H1 (cell line): ENCODE results near the gene CBR3. TPM values are rescaled to one million over a fixed set of nuclear protein-coding genes. Genes with fewer than 3 reads are reported as not detected.

Experiments
- CTCF ChIA-PET: fragments of 300-600 bp; sonication (Branson Sonifier 250); formaldehyde crosslinking; loops from one replicate; lab custom pipeline; 2021; ENCODE audit not compliant: partially characterized antibody; lab: Charles Lee
- POLR2A ChIA-PET: fragments of 300-600 bp; sonication (Branson Sonifier 250); formaldehyde crosslinking; loops from one replicate; lab custom pipeline; 2021; ENCODE audit warnings: inconsistent platforms; ENCODE audit not compliant: partially characterized antibody; lab: Charles Lee
- DNase-seq, 2 experiments: peaks; one replicate each; pipeline versions ENCODE4 v3.0.0 to v3.0.0-alpha.2; 2010 to 2022; ENCODE audit warnings: low spot score in 2 of 2, low read depth in 1 of 2, mixed read lengths in 1 of 2
- FAIRE-seq: peaks from 2 replicates; lab custom pipeline; 2011; peaks lifted over from hg19 to GRCh38; lab: Jason Lieb, UNC
- H2AFZ ChIP-seq: 2 replicates; pipeline ENCODE4 v1.8.1; 2012; ENCODE audit warnings: low read length, inconsistent platforms
- H2AK5ac ChIP-seq: 2 replicates; pipeline ENCODE4 v1.6.1; 2013; ENCODE audit warnings: low read depth, low read length
- H2BK120ac ChIP-seq: replicated peaks from 2 replicates; pipeline ENCODE3; 2013; ENCODE audit warnings: low read depth, low read length, inconsistent platforms
- H2BK12ac ChIP-seq: 2 replicates; pipeline ENCODE4 v1.6.1; 2013; ENCODE audit warnings: low read depth, low read length
- H2BK15ac ChIP-seq: 2 replicates; pipeline ENCODE4 v1.6.1; 2013; ENCODE audit warnings: low read length
- H2BK20ac ChIP-seq: 2 replicates; pipeline ENCODE4 v1.6.1; 2013; ENCODE audit warnings: low read length
- H2BK5ac ChIP-seq: 2 replicates; pipeline ENCODE4 v1.6.1; 2013; ENCODE audit warnings: low read depth, low read length
- H3K14ac ChIP-seq: 2 replicates; pipeline ENCODE4 v1.6.1; 2013; ENCODE audit warnings: inconsistent platforms; ENCODE audit not compliant: insufficient read length
- H3K18ac ChIP-seq: 2 replicates; pipeline ENCODE4 v1.6.1; 2013; ENCODE audit warnings: low read length; ENCODE audit errors: extremely low read depth
- H3K23ac ChIP-seq: 2 replicates; pipeline ENCODE4 v1.6.1; 2013; ENCODE audit warnings: inconsistent platforms; ENCODE audit not compliant: insufficient read length
- H3K23me2 ChIP-seq: 2 replicates; pipeline ENCODE4 v1.6.1; 2013; ENCODE audit warnings: low read depth, low read length
- H3K27ac ChIP-seq: 2 replicates; pipeline ENCODE4 v1.6.1; 2011; ENCODE audit warnings: low read depth, low read length, inconsistent platforms
- H3K27me3 ChIP-seq, 4 experiments: replicated peaks in 1 of 4; 1 replicate in 1 of 4; 2 replicates in 3 of 4; pipeline versions ENCODE4 v1.6.1 to v1.8.1; 2011 to 2013; ENCODE audit warnings: low read length in 3 of 4, mild to moderate bottlenecking in 3 of 4, inconsistent platforms in 2 of 4, mixed read lengths in 2 of 4, moderate library complexity in 1 of 4; ENCODE audit not compliant: control insufficient read depth in 3 of 4, insufficient read depth in 3 of 4; ENCODE audit errors: extremely low read depth in 1 of 4
- H3K36me3 ChIP-seq, 4 experiments: 2 replicates each; pipeline versions ENCODE4 v1.6.1 to v1.8.1; 2011 to 2013; ENCODE audit warnings: mild to moderate bottlenecking in 4 of 4, low read length in 3 of 4, moderate library complexity in 2 of 4, control low read depth in 1 of 4, inconsistent platforms in 1 of 4; ENCODE audit not compliant: insufficient read depth in 4 of 4, control insufficient read depth in 2 of 4
- H3K4ac ChIP-seq: replicated peaks from 2 replicates; pipeline ENCODE3; 2013; ENCODE audit warnings: low read length, low read depth, mixed read lengths, inconsistent platforms; ENCODE audit not compliant: insufficient read length
- H3K4me1 ChIP-seq, 4 experiments: replicated peaks in 1 of 4; 1 replicate in 1 of 4; 2 replicates in 3 of 4; pipeline versions ENCODE4 v1.6.1 to v1.8.1; 2011 to 2013; ENCODE audit warnings: low read length in 3 of 4, inconsistent platforms in 2 of 4, mixed read lengths in 1 of 4; ENCODE audit not compliant: insufficient read depth in 4 of 4, control insufficient read depth in 3 of 4
- H3K4me2 ChIP-seq, 2 experiments: 2 replicates each; pipeline versions ENCODE4 v1.6.1 to v1.8.1; 2011 to 2013; ENCODE audit warnings: low read depth in 2 of 2, low read length in 2 of 2, control low read depth in 1 of 2, inconsistent platforms in 1 of 2, mild to moderate bottlenecking in 1 of 2; ENCODE audit not compliant: insufficient read depth in 1 of 2
- H3K4me3 ChIP-seq, 4 experiments: fragments of 200-600, 300-600 bp in 1 of 4; sonication (generic), shearing (Covaris generic), sonication (Bioruptor Twin) in 1 of 4; 2 replicates each; pipeline versions ENCODE4 v1.5.1 to v1.8.1; 2011 to 2016; ENCODE audit warnings: low read length in 4 of 4, low read depth in 3 of 4, control low read depth in 2 of 4, inconsistent platforms in 2 of 4, mild to moderate bottlenecking in 2 of 4, mixed read lengths in 1 of 4, moderate library complexity in 1 of 4; ENCODE audit not compliant: insufficient read depth in 2 of 4; ENCODE audit errors: extremely low read depth in 1 of 4
- H3K56ac ChIP-seq: replicated peaks from 2 replicates; pipeline ENCODE3; 2013; ENCODE audit warnings: low read depth, mild to moderate bottlenecking, mixed read lengths, low read length, inconsistent platforms; ENCODE audit not compliant: insufficient read length
- H3K79me1 ChIP-seq: 2 replicates; pipeline ENCODE4 v1.6.1; 2013; ENCODE audit warnings: low read depth, low read length, control low read depth
- H3K79me2 ChIP-seq, 2 experiments: 2 replicates each; pipeline versions ENCODE4 v1.6.1 to v1.8.1; 2012 to 2013; ENCODE audit warnings: low read length in 2 of 2, mild to moderate bottlenecking in 2 of 2, inconsistent platforms in 1 of 2; ENCODE audit not compliant: insufficient read depth in 2 of 2, control insufficient read depth in 1 of 2
- H3K9ac ChIP-seq, 4 experiments: replicated peaks in 1 of 4; 1 replicate in 1 of 4; 2 replicates in 3 of 4; pipeline versions ENCODE4 v1.6.1 to v1.8.1; 2011 to 2013; ENCODE audit warnings: low read depth in 3 of 4, low read length in 3 of 4, control low read depth in 2 of 4, mild to moderate bottlenecking in 2 of 4, moderate library complexity in 2 of 4, inconsistent platforms in 1 of 4; ENCODE audit errors: extremely low read depth in 1 of 4
- H3K9me3 ChIP-seq, 2 experiments: 2 replicates each; pipeline versions ENCODE4 v1.6.1 to v1.8.1; 2012 to 2013; ENCODE audit warnings: mild to moderate bottlenecking in 2 of 2, moderate library complexity in 2 of 2, control low read depth in 1 of 2, inconsistent platforms in 1 of 2, low read depth in 1 of 2, low read length in 1 of 2, mixed read lengths in 1 of 2; ENCODE audit not compliant: insufficient read depth in 2 of 2
- H4K20me1 ChIP-seq, 2 experiments: replicated peaks in 1 of 2; 2 replicates each; pipeline versions ENCODE3 to v1.8.1; 2011 to 2013; ENCODE audit warnings: inconsistent platforms in 2 of 2, low read length in 2 of 2, mild to moderate bottlenecking in 1 of 2; ENCODE audit not compliant: insufficient read depth in 2 of 2, control insufficient read depth in 1 of 2
- H4K5ac ChIP-seq: 2 replicates; pipeline ENCODE4 v1.6.1; 2013; ENCODE audit warnings: low read length, low read depth, mixed read lengths, inconsistent platforms; ENCODE audit not compliant: insufficient read length
- H4K8ac ChIP-seq: 2 replicates; pipeline ENCODE4 v1.8.0; 2013; ENCODE audit warnings: mild to moderate bottlenecking, moderate library complexity, low read length, inconsistent platforms; ENCODE audit not compliant: insufficient read depth; ENCODE audit errors: extremely low read depth
- H4K91ac ChIP-seq: replicated peaks from 2 replicates; pipeline ENCODE3; 2013; ENCODE audit warnings: low read length, mixed read lengths, inconsistent platforms; ENCODE audit not compliant: insufficient read length
- BACH1 ChIP-seq: IDR thresholded peaks from 2 replicates; pipeline ENCODE4 v1.6.1; 2012; ENCODE audit warnings: low read length, improper control_type of control experiment
- CBX5 ChIP-seq: fragments of 300-800, 300-1000 bp; sonication (generic); IDR thresholded peaks from 2 replicates; pipeline ENCODE4 v1.7.1; 2016; ENCODE audit warnings: antibody characterized with exemption, low read length, low read depth
- CHD1 ChIP-seq: IDR thresholded peaks from 2 replicates; pipeline ENCODE4 v1.6.1; 2012; ENCODE audit warnings: low read depth, low read length, improper control_type of control experiment
- CHD2 ChIP-seq: IDR thresholded peaks from 2 replicates; pipeline ENCODE4 v1.6.1; 2012; ENCODE audit warnings: low read length, improper control_type of control experiment
- EGR1 ChIP-seq: IDR thresholded peaks from 2 replicates; pipeline ENCODE4 v1.6.1; 2011; ENCODE audit warnings: low read depth, low read length, borderline replicate concordance
- FOSL1 ChIP-seq: IDR thresholded peaks from 2 replicates; pipeline ENCODE4 v1.6.1; 2011; ENCODE audit warnings: mild to moderate bottlenecking, low read depth, low read length, moderate library complexity; ENCODE audit not compliant: insufficient read depth
- GABPA ChIP-seq: IDR thresholded peaks from 2 replicates; pipeline ENCODE4 v1.6.1; 2011; ENCODE audit warnings: mild to moderate bottlenecking, low read length, moderate library complexity, borderline replicate concordance; ENCODE audit not compliant: insufficient read depth
- GTF2F1 ChIP-seq: IDR thresholded peaks from 2 replicates; pipeline ENCODE4 v1.6.1; 2012; ENCODE audit warnings: low read depth, low read length, improper control_type of control experiment, borderline replicate concordance
- NANOG ChIP-seq: IDR thresholded peaks from 2 replicates; pipeline ENCODE4 v1.6.1; 2011; ENCODE audit warnings: low read length, low read depth, mild to moderate bottlenecking, inconsistent platforms; ENCODE audit not compliant: insufficient read depth, poor library complexity, severe bottlenecking
- POU5F1 ChIP-seq: IDR thresholded peaks from 2 replicates; pipeline ENCODE4 v1.6.1; 2011; ENCODE audit warnings: low read depth, mild to moderate bottlenecking, low read length, moderate library complexity
- RAD21 ChIP-seq, 2 experiments: IDR thresholded peaks in 1 of 2; conservative IDR thresholded peaks in 1 of 2; 2 replicates each; pipeline ENCODE4 v1.6.1; 2011; ENCODE audit warnings: low read depth in 2 of 2, low read length in 2 of 2, improper control_type of control experiment in 1 of 2, inconsistent platforms in 1 of 2, mild to moderate bottlenecking in 1 of 2, moderate library complexity in 1 of 2
- RBBP5 ChIP-seq: IDR thresholded peaks from 2 replicates; pipeline ENCODE4 v1.7.1; 2012; ENCODE audit warnings: low read depth, mild to moderate bottlenecking, inconsistent platforms, low read length, moderate library complexity, borderline replicate concordance
- SIN3A ChIP-seq, 2 experiments: IDR thresholded peaks in 1 of 2; conservative IDR thresholded peaks in 1 of 2; 2 replicates each; pipeline ENCODE4 v1.6.1; 2011 to 2012; ENCODE audit warnings: low read length in 2 of 2, improper control_type of control experiment in 1 of 2, low read depth in 1 of 2, mild to moderate bottlenecking in 1 of 2
- SP2 ChIP-seq: IDR thresholded peaks from 2 replicates; pipeline ENCODE4 v1.6.1; 2012; ENCODE audit warnings: mild to moderate bottlenecking, low read length, inconsistent platforms
- TEAD4 ChIP-seq: IDR thresholded peaks from 2 replicates; pipeline ENCODE4 v1.6.1; 2012; ENCODE audit warnings: low read depth, low read length, inconsistent platforms, mixed read lengths
- WGBS, 2 experiments: shearing (Covaris generic) in 1 of 2; methylation state at CpG; one replicate each; pipeline versions ENCODE4 v1.1.6 to v1.1.7; 2013 to 2015; ENCODE audit warnings: low lambda C conversion rate in 2 of 2, mixed read lengths in 2 of 2, inconsistent platforms in 1 of 2, low coverage in 1 of 2, missing lambda C conversion rate in 1 of 2; ENCODE audit not compliant: insufficient replicate concordance in 2 of 2, insufficient coverage in 1 of 2, insufficient read length in 1 of 2; ENCODE audit errors: extremely low coverage in 1 of 2, missing lambda C conversion rate in 1 of 2; 5-methylcytosine and 5-hydroxymethylcytosine counted together
- polyA plus RNA-seq, 7 experiments: library from polyadenylated mRNA; depleted of rRNA in 3 of 7; stranded (reverse) in 5 of 7; unstranded in 2 of 7; fragments of >200 nt in 5 of 7; fragments of 200-250 nt in 2 of 7; gene quantifications; 1 replicate in 5 of 7; 2 replicates in 1 of 7; 4 replicates in 1 of 7; pipeline versions ENCODE4 v1.2.1 to v1.2.3, GENCODE V29; 2011 to 2013; ENCODE audit warnings: missing spikeins in 2 of 7, mixed read lengths in 2 of 7
- total RNA-seq: library from RNA; stranded (reverse); fragmentation: NEBNext Ultra II Directional; extraction: Animal tissue kit (Norgen Biotek cat#: 25700); gene quantifications from 2 replicates; pipeline ENCODE4 v1.2.1, GENCODE V29; 2021

Gene CBR3
- total and polyA plus RNA-seq, 2 of the 8 experiments (the other 6 are each of a cell fraction or from before 2014, with no cell fraction given): 1.2 to 4.3 TPM

GRCh38 chr21:36147911-36148310, 13.0 kb downstream of the CBR3 start:
- Histone ChIP-seq H3K4me3 (no peak overlapping the region), H4K8ac (no peak overlapping the region), H3K36me3 (no peaks in the 10 kb centered on the region), H4K91ac (no peak overlapping the region), H2BK5ac (no peak overlapping the region), H2BK12ac (no peak overlapping the region), H2BK15ac (no peak overlapping the region), H3K79me2 (no peaks in the 10 kb centered on the region), H3K23me2 (no peaks in the 10 kb centered on the region), H3K9ac (no peak overlapping the region), H2AFZ (no peak overlapping the region), H2BK120ac (no peak overlapping the region), H3K14ac (no peak overlapping the region), H3K4me2 (no peak overlapping the region), H4K20me1 (no peaks in the 10 kb centered on the region), H3K18ac (no peak overlapping the region), H3K27ac (no peak overlapping the region), H4K5ac (no peak overlapping the region), H3K79me1 (no peaks in the 10 kb centered on the region), H3K4ac (no peak overlapping the region), H3K9me3 (no peaks in the 10 kb centered on the region), H3K23ac (no peak overlapping the region), H3K27me3 (no peaks in the 10 kb centered on the region), H2BK20ac (no peak overlapping the region), H3K56ac (no peak overlapping the region), H2AK5ac (no peak overlapping the region), H3K4me1 (no peaks in the 10 kb centered on the region)
- FAIRE-seq: no peak
- CTCF ChIA-PET: interaction anchor here (0.6 to 1.5 kb wide), 13 partner anchors 9 to 1445 kb away, joined by 3 to 5 read pairs (median 3); no protein-coding TSS in a partner anchor
- WGBS, 2 experiments: 86% methylated on average over 5 of the region's 5 CpGs; no CpG with 5 or more reads in 1 of the 2 experiments
- no peak for DNase-seq
- POLR2A ChIA-PET: no interaction called here
- no peak for TF ChIP-seq CBX5
- no peak for TF ChIP-seq CHD1
- no peak for TF ChIP-seq RAD21 (IDR thresholded peaks at IDR 0.05 in 1 of 2, conservative IDR thresholded peaks at IDR 0.05 in 1 of 2; ENCODE audit: low read depth in 2 of 2, low read length in 2 of 2)
- no peak for TF ChIP-seq RBBP5
- TF ChIP-seq SP2: no peak
- no peak for TF ChIP-seq CHD2
- no peak for TF ChIP-seq EGR1
- TF ChIP-seq POU5F1: no peak
- no peak for TF ChIP-seq BACH1
- no peak for TF ChIP-seq NANOG
- TF ChIP-seq TEAD4: no peak
- TF ChIP-seq GABPA: no peak
- no peak for TF ChIP-seq GTF2F1
- TF ChIP-seq FOSL1: no peak
- no peak for TF ChIP-seq SIN3A (conservative IDR thresholded peaks at IDR 0.05 in 1 of 2, IDR thresholded peaks at IDR 0.05 in 1 of 2; ENCODE audit: low read depth in 1 of 2, low read length in 2 of 2)
